ENCODE measurements around the gene CISTR. TPM values are rescaled to one million over a fixed set of nuclear protein-coding genes. Genes with fewer than 3 reads are reported as not detected.
"Not testable (repeated sequence)": the region's sequence is repeated elsewhere in the genome, so short reads cannot be mapped to it uniquely, and the experiment has no call there.

Gene CISTR
- total and polyA plus RNA-seq, 5 donors from 2014 or later, result not detected

DNA sequence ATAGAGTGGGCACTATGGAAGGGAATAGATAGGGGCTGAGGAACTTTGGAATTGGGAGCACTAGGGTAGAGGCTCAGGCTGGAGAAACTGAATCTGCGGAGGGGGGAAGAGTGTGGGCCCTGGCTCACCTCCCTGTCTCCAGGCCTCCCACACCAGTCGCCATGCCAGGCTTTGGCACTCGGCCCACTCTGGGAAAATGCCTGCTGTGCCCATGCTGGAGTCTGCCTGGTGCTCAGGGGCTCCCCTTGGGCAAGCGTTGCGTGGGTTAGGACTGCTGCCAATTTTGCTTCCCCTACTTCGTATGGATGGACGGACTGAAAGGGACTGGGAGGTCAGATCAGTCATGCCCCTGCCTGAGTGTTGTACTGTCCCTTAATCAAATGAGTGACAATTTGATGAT lies 34.6 kb upstream of the CISTR start:
- Histone ChIP-seq H3K9me3 (ENCODE audit: control insufficient read depth in 2 of 2, low read length in 2 of 2) (no peaks in the 10 kb centered on the region), H3K27ac (ENCODE audit: insufficient read depth, low read length, poor library complexity, severe bottlenecking) (no peak overlapping the region), H3K4me1 (ENCODE audit: control insufficient read depth, insufficient read depth, low read length, poor library complexity, severe bottlenecking) (no peaks in the 10 kb centered on the region), H3K4me3 (ENCODE audit: low read depth, low read length) (no peak overlapping the region), H3K36me3 (ENCODE audit: control insufficient read depth, insufficient read depth, low read length) (no peaks in the 10 kb centered on the region), H3K27me3 (ENCODE audit: control insufficient read depth, insufficient read depth, low read length) (peaks cover 19% of the 10 kb centered on the region)
- Mint-ChIP-seq H3K27ac (no peak overlapping the region), H3K4me1 (no peaks in the 10 kb centered on the region), H3K9me3 (peaks cover 0 to 6% (median 0%) of the 10 kb centered on the region in 7 donors), H3K36me3 (no peaks in the 10 kb centered on the region), H3K27me3 (peaks cover 67% of the 10 kb centered on the region), H3K4me3 (no peak overlapping the region)
- no peak for ATAC-seq (ENCODE audit: low read depth in 2 of 2)
- DNase-seq, result no peak

DNA sequence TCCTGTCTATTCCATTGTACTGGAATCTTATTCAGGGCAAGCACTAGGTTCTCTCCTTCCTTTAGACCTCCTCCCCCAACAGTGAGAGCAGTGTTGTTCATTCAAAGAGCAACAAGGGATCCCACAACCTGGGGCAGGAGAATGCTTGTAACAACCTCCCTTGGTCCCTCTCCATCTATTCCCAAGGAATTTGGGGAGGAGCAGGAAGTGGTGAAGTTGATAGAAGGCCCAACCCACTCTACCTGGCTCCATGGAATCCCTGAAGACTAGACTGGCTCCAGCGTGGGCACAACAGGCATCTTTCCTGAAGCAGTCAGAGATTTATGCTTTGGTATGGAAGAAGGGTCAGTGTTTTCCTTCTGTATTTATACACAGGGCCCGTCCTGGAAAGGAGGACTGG lies 33.4 kb upstream of the CISTR start:
- no peaks in the 10 kb centered on the region for H3K36me3 Mint-ChIP-seq
- ATAC-seq (ENCODE audit: low read depth in 2 of 2), result no peak

DNA sequence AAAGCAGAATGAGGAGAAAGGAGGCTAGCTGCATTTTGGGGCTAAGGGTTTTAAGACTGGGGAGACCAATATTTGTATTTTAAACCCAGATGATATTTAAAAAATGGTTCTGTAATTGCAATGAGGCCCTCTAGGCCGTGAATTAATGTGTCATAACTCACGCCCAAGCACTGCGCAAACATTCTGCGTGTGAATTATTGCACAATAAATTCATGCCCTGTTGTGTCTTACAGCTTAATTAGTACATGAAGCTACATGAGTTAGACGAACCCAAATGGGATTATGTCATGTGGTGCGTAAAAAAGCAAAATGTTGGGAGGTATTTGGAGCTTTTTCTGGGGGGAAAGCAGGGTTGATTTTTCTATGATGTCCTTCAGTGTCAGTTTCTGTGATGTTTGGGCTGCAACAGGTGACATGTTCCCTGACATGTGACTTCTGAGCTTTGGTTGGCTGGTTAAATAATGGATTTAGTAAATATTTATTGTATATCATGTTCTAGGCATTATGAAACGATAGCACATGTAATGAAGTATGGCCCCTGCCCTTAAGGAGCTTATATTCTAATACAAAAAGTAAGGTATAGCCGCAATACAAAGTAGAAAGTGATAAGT lies 30.4 kb upstream of the CISTR start:
- no peak overlapping the region for H3K27ac ChIP-seq (ENCODE audit: insufficient read depth, low read length, poor library complexity, severe bottlenecking)
- ATAC-seq (ENCODE audit: low read depth in 2 of 2), result no peak
- Mint-ChIP-seq H3K4me1 (no peaks in the 10 kb centered on the region), H3K9me3 (peaks cover 0 to 6% (median 0%) of the 10 kb centered on the region in 7 donors), H3K36me3 (no peaks in the 10 kb centered on the region), H3K27ac (no peak overlapping the region), H3K27me3 (peaks cover 73% of the 10 kb centered on the region), H3K4me3 (no peak overlapping the region)
- no peak overlapping the region for H3K4me3 ChIP-seq (ENCODE audit: low read depth, low read length)
- no peaks in the 10 kb centered on the region for H3K36me3 ChIP-seq (ENCODE audit: control insufficient read depth, insufficient read depth, low read length)
- no peak for DNase-seq
- H3K4me1 ChIP-seq (ENCODE audit: control insufficient read depth, insufficient read depth, low read length, poor library complexity, severe bottlenecking), result no peaks in the 10 kb centered on the region
- H3K9me3 ChIP-seq (ENCODE audit: control insufficient read depth in 2 of 2, low read length in 2 of 2), result no peaks in the 10 kb centered on the region
- H3K27me3 ChIP-seq (ENCODE audit: control insufficient read depth, insufficient read depth, low read length), result peaks cover 24% of the 10 kb centered on the region

More for the DNA sequence above, 33.4 kb upstream of the CISTR start:
- no peaks in the 10 kb centered on the region for H3K9me3 ChIP-seq (ENCODE audit: control insufficient read depth in 2 of 2, low read length in 2 of 2)
- H3K4me3 Mint-ChIP-seq, result no peak overlapping the region
- no peak overlapping the region for H3K4me3 ChIP-seq (ENCODE audit: low read depth, low read length)
- no peaks in the 10 kb centered on the region for H3K4me1 ChIP-seq (ENCODE audit: control insufficient read depth, insufficient read depth, low read length, poor library complexity, severe bottlenecking)
- no peaks in the 10 kb centered on the region for H3K36me3 ChIP-seq (ENCODE audit: control insufficient read depth, insufficient read depth, low read length)
- H3K4me1 Mint-ChIP-seq, result no peaks in the 10 kb centered on the region
- H3K27me3 Mint-ChIP-seq, result peaks cover 77% of the 10 kb centered on the region
- H3K27ac Mint-ChIP-seq, result no peak overlapping the region
- peaks cover 24% of the 10 kb centered on the region for H3K27me3 ChIP-seq (ENCODE audit: control insufficient read depth, insufficient read depth, low read length)
- DNase-seq, result no peak
- peaks cover 0 to 6% (median 0%) of the 10 kb centered on the region in 7 donors for H3K9me3 Mint-ChIP-seq
- no peak overlapping the region for H3K27ac ChIP-seq (ENCODE audit: insufficient read depth, low read length, poor library complexity, severe bottlenecking)

GRCh38 chr12:53781228-53781801 lies 29.5 kb upstream of the CISTR start:
- no peaks in the 10 kb centered on the region for H3K36me3 ChIP-seq (ENCODE audit: control insufficient read depth, insufficient read depth, low read length)
- Mint-ChIP-seq H3K27ac (no peak overlapping the region), H3K27me3 (peaks cover 68% of the 10 kb centered on the region), H3K4me3 (no peak overlapping the region), H3K36me3 (no peaks in the 10 kb centered on the region), H3K4me1 (no peaks in the 10 kb centered on the region), H3K9me3 (peaks cover 0 to 6% (median 0%) of the 10 kb centered on the region in 7 donors)
- no peak overlapping the region for H3K27ac ChIP-seq (ENCODE audit: insufficient read depth, low read length, poor library complexity, severe bottlenecking)
- H3K27me3 ChIP-seq (ENCODE audit: control insufficient read depth, insufficient read depth, low read length), result peaks cover 28% of the 10 kb centered on the region
- H3K9me3 ChIP-seq (ENCODE audit: control insufficient read depth in 2 of 2, low read length in 2 of 2), result no peaks in the 10 kb centered on the region
- H3K4me1 ChIP-seq (ENCODE audit: control insufficient read depth, insufficient read depth, low read length, poor library complexity, severe bottlenecking), result no peaks in the 10 kb centered on the region
- ATAC-seq (ENCODE audit: low read depth in 2 of 2) (no peak), DNase-seq (no peak)
- no peak overlapping the region for H3K4me3 ChIP-seq (ENCODE audit: low read depth, low read length)

GRCh38 chr12:53780323-53780722 lies 28.5 kb upstream of the CISTR start:
- H3K36me3 Mint-ChIP-seq, result no peaks in the 10 kb centered on the region

DNA sequence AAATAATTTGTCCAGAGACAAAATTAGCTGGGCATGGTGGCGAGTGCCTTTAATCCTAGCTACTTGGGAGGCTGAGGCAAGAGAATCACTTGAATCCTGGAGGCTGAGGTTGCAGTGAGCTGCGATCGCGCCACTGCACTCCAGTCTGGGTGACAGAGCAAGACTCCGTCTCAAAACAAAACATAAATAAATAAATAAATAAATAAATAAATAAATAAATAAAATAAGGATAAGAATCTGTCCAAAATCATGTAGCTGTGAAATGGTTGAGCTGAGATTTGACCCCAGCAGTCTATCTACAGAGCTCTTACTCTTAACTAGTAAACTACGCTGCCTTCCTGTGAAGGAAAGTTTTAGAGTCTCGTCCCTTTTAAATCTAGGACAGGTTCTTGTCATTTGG lies 27.9 kb upstream of the CISTR start:
- H3K4me3 ChIP-seq (ENCODE audit: low read depth, low read length), result not testable (repeated sequence)

More at GRCh38 chr12:53780323-53780722, 28.5 kb upstream of the CISTR start:
- Histone ChIP-seq H3K27me3 (ENCODE audit: control insufficient read depth, insufficient read depth, low read length) (peaks cover 27% of the 10 kb centered on the region), H3K9me3 (ENCODE audit: control insufficient read depth in 2 of 2, low read length in 2 of 2) (no peaks in the 10 kb centered on the region), H3K27ac (ENCODE audit: insufficient read depth, low read length, poor library complexity, severe bottlenecking) (no peak overlapping the region), H3K36me3 (ENCODE audit: control insufficient read depth, insufficient read depth, low read length) (no peaks in the 10 kb centered on the region), H3K4me3 (ENCODE audit: low read depth, low read length) (no peak overlapping the region), H3K4me1 (ENCODE audit: control insufficient read depth, insufficient read depth, low read length, poor library complexity, severe bottlenecking) (no peaks in the 10 kb centered on the region)
- DNase-seq, result no peak
- Mint-ChIP-seq H3K27me3 (peaks cover 69% of the 10 kb centered on the region), H3K27ac (no peak overlapping the region), H3K4me3 (no peak overlapping the region), H3K4me1 (no peaks in the 10 kb centered on the region), H3K9me3 (peaks cover 0 to 6% (median 0%) of the 10 kb centered on the region in 7 donors)
- no peak for ATAC-seq (ENCODE audit: low read depth in 2 of 2)

GRCh38 chr12:53777936-53778644 lies 26.3 kb upstream of the CISTR start:
- no peaks in the 10 kb centered on the region for H3K4me1 ChIP-seq (ENCODE audit: control insufficient read depth, insufficient read depth, low read length, poor library complexity, severe bottlenecking)
- H3K4me1 Mint-ChIP-seq, result no peaks in the 10 kb centered on the region
- no peak overlapping the region for H3K4me3 Mint-ChIP-seq

More for the DNA sequence above, 27.9 kb upstream of the CISTR start:
- not testable (repeated sequence) for DNase-seq; H3K36me3 Mint-ChIP-seq; H3K4me1 Mint-ChIP-seq; H3K9me3 Mint-ChIP-seq; H3K4me1 ChIP-seq (ENCODE audit: control insufficient read depth, insufficient read depth, low read length, poor library complexity, severe bottlenecking); H3K4me3 Mint-ChIP-seq; H3K36me3 ChIP-seq (ENCODE audit: control insufficient read depth, insufficient read depth, low read length); H3K27ac Mint-ChIP-seq; ATAC-seq (ENCODE audit: low read depth in 2 of 2); H3K27ac ChIP-seq (ENCODE audit: insufficient read depth, low read length, poor library complexity, severe bottlenecking); H3K9me3 ChIP-seq (ENCODE audit: control insufficient read depth in 2 of 2, low read length in 2 of 2)
- H3K27me3 Mint-ChIP-seq, result peaks cover 69% of the 10 kb centered on the region
- peaks cover 27% of the 10 kb centered on the region for H3K27me3 ChIP-seq (ENCODE audit: control insufficient read depth, insufficient read depth, low read length)

More at GRCh38 chr12:53777936-53778644, 26.3 kb upstream of the CISTR start:
- Mint-ChIP-seq H3K27ac (no peak overlapping the region), H3K36me3 (no peaks in the 10 kb centered on the region), H3K27me3 (peaks cover 57% of the 10 kb centered on the region), H3K9me3 (peaks cover 0 to 6% (median 0%) of the 10 kb centered on the region in 7 donors)
- ATAC-seq (ENCODE audit: low read depth in 2 of 2), result no peak
- no peaks in the 10 kb centered on the region for H3K36me3 ChIP-seq (ENCODE audit: control insufficient read depth, insufficient read depth, low read length)
- H3K27me3 ChIP-seq (ENCODE audit: control insufficient read depth, insufficient read depth, low read length), result peaks cover 27% of the 10 kb centered on the region
- DNase-seq, result no peak
- no peak overlapping the region for H3K27ac ChIP-seq (ENCODE audit: insufficient read depth, low read length, poor library complexity, severe bottlenecking)
- no peak overlapping the region for H3K4me3 ChIP-seq (ENCODE audit: low read depth, low read length)
- H3K9me3 ChIP-seq (ENCODE audit: control insufficient read depth in 2 of 2, low read length in 2 of 2), result no peaks in the 10 kb centered on the region
